ENCODE results near the gene TMEM184C. TPM values are rescaled to one million over a fixed set of nuclear protein-coding genes. Genes with fewer than 3 reads are reported as not detected.
A peak's percentile ranks its signal among the peaks of the same experiment; 100 is the strongest.

Gene TMEM184C
- total and polyA plus RNA-seq, 7 donors = 12.3 to 40.4 (median 18.9) TPM

DNA sequence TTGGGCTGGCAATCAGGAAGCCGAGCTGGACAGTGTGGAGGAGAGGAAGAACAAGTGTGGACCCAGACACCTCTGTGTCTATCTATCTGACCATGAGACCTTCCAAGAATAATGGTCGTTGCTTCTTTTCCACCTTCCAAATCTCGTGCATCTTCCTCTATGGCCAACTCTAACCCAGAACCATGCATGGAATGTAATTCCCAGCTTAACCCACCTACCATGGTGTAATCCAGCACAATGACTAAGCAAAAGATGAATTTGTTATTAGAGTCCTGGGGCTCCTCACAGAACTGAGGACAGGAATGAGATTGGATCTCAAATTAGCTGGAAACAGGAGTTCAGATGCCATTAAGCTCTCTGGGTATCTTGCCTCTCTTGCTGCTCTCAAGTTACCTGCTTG lies 17.4 kb upstream of the TMEM184C start:
- H3K27ac ChIP-seq = no peak overlapping the region
- no peaks in the 10 kb centered on the region for H3K36me3 ChIP-seq (ENCODE audit: insufficient read depth in 1 of 2, low read depth in 1 of 2)
- H3K9me3 ChIP-seq = no peaks in the 10 kb centered on the region
- TF ChIP-seq, protein P1, sequence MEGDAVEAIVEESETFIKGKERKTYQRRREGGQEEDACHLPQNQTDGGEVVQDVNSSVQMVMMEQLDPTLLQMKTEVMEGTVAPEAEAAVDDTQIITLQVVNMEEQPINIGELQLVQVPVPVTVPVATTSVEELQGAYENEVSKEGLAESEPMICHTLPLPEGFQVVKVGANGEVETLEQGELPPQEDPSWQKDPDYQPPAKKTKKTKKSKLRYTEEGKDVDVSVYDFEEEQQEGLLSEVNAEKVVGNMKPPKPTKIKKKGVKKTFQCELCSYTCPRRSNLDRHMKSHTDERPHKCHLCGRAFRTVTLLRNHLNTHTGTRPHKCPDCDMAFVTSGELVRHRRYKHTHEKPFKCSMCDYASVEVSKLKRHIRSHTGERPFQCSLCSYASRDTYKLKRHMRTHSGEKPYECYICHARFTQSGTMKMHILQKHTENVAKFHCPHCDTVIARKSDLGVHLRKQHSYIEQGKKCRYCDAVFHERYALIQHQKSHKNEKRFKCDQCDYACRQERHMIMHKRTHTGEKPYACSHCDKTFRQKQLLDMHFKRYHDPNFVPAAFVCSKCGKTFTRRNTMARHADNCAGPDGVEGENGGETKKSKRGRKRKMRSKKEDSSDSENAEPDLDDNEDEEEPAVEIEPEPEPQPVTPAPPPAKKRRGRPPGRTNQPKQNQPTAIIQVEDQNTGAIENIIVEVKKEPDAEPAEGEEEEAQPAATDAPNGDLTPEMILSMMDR (IDR thresholded peaks at IDR 0.05) = no peak
- H3K27me3 ChIP-seq (ENCODE audit: insufficient read depth in 3 of 3, low read length in 2 of 3) = no peaks in the 10 kb centered on the region
- 64 to 81% (median 65%) methylated on average over 3 of the region's 3 CpGs for WGBS, 3 donors
- intact Hi-C loops (cut with DNase I) = no loop called here
- ATAC-seq (no peak), DNase-seq (no peak)
- no peak overlapping the region for H3K4me3 ChIP-seq
- H3K4me1 ChIP-seq = no peaks in the 10 kb centered on the region

DNA sequence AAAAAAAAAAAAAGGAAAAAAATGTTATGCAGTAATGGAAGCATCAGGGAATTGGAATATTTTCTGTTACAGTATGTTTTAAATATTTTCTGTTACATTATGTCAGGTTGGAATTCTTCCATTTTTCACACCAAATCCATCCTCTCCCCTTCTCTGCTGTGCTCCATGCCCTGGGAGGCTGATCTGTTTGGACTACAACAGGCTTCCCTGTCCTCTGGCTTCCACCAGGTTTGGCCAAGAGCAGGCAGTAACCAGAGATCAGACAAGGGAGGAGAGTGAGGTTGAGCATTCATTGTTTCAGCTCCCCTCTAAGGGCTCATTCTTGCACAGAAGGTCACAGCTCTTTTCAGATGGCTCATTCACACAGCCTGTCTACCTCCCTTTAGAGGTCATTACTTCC lies 11.7 kb upstream of the TMEM184C start:
- ATAC-seq (no peak), DNase-seq (no peak)
- no peaks in the 10 kb centered on the region for H3K36me3 ChIP-seq (ENCODE audit: insufficient read depth in 1 of 2, low read depth in 1 of 2)
- intact Hi-C loops (cut with DNase I) = no loop called here
- no peak overlapping the region for H3K4me3 ChIP-seq
- no peaks in the 10 kb centered on the region for H3K4me1 ChIP-seq
- H3K27ac ChIP-seq = no peak overlapping the region
- no peaks in the 10 kb centered on the region for H3K27me3 ChIP-seq (ENCODE audit: insufficient read depth in 3 of 3, low read length in 2 of 3)
- TF ChIP-seq, protein P1 (IDR thresholded peaks at IDR 0.05) = no peak
- H3K9me3 ChIP-seq = no peaks in the 10 kb centered on the region

DNA sequence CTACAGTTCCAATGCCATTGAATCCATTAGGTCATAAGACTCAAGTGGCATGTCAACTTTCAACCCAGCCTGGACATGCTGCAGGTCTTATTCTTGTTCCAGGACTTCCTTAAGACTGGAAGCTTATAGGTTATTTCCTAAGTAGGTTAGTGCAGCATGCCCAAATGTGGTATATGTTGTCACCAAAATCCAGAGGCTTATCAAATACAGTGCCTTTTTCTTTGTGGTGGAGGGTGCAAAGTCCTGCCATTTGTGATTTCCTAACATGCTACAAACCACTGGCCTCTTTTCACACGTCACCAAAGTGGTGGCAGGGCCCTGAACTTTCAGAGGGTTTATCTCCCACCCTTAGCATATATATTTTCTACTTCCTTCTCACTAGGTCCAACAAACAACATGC lies 9.7 kb upstream of the TMEM184C start:
- TF ChIP-seq, protein P1 (IDR thresholded peaks at IDR 0.05) = no peak
- WGBS, 3 donors = 80 to 96% (median 82%) methylated on average over 1 of the region's 1 CpG
- no peak overlapping the region for H3K4me3 ChIP-seq
- no peak for DNase-seq
- intact Hi-C loops (cut with DNase I) = no loop called here
- H3K27me3 ChIP-seq (ENCODE audit: insufficient read depth in 3 of 3, low read length in 2 of 3) = no peaks in the 10 kb centered on the region
- no peak for ATAC-seq
- no peak overlapping the region for H3K27ac ChIP-seq
- no peaks in the 10 kb centered on the region for H3K36me3 ChIP-seq (ENCODE audit: insufficient read depth in 1 of 2, low read depth in 1 of 2)
- H3K9me3 ChIP-seq = no peaks in the 10 kb centered on the region
- no peaks in the 10 kb centered on the region for H3K4me1 ChIP-seq

DNA sequence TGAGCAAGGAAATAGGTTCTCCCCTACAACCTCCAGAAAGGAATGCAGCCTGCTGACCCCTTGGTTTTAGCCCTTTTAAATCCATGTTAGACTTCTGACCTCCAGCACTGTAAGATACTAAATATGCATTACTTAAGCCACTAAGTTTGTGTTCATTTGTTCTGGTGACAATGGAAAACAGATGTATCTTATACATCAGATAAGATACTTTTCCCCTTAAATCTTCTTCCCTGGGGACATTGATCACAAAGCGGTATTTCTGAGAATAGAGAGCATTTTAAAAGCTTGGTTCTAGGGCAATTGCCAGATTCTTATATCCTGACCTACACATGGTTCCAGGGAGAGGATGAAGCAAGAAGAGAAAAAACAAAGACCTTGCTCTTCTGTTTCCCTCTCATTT lies 6.5 kb upstream of the TMEM184C start:
- ATAC-seq (no peak), DNase-seq (no peak)
- no peaks in the 10 kb centered on the region for H3K27me3 ChIP-seq (ENCODE audit: insufficient read depth in 3 of 3, low read length in 2 of 3)
- no peak overlapping the region for H3K4me3 ChIP-seq
- no peak overlapping the region for H3K27ac ChIP-seq
- no peaks in the 10 kb centered on the region for H3K9me3 ChIP-seq
- intact Hi-C loops (cut with DNase I) = no loop called here
- H3K36me3 ChIP-seq (ENCODE audit: insufficient read depth in 1 of 2, low read depth in 1 of 2) = no peaks in the 10 kb centered on the region
- WGBS, 3 donors = 66 to 77% (median 68%) methylated on average over 1 of the region's 1 CpG
- H3K4me1 ChIP-seq = no peaks in the 10 kb centered on the region
- TF ChIP-seq, protein P1 (IDR thresholded peaks at IDR 0.05) = no peak

DNA sequence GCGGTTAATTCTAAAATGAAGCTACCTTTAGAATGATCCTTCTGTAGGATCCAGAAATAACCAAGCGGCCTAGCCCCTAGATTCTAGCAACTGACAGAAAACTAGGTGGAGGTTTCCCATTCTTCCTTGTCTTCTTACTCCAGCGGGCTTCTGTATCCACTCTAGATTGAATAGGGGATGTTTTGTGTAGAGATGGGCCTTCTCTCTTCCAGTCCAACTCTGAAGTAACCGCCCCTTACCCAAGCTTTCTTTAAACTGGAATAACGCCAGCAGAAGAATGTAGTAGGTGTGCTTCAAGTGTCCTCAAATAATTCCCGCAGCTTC lies 386 bp upstream of the TMEM184C start:
- TF ChIP-seq, protein P1 (IDR thresholded peaks at IDR 0.05) = no peak
- no peaks in the 10 kb centered on the region for H3K27me3 ChIP-seq (ENCODE audit: insufficient read depth in 3 of 3, low read length in 2 of 3)
- H3K36me3 ChIP-seq (ENCODE audit: insufficient read depth in 1 of 2, low read depth in 1 of 2) = peaks cover 0 to 14% of the 10 kb centered on the region in 2 donors
- DNase-seq (no peak), ATAC-seq (no peak)
- WGBS, 3 donors = 28 to 33% (median 29%) methylated on average over 6 of the region's 6 CpGs
- H3K27ac ChIP-seq = peak overlapping the region; percentile 83
- H3K9me3 ChIP-seq = no peaks in the 10 kb centered on the region
- intact Hi-C loops (cut with DNase I) = no loop called here
- H3K4me1 ChIP-seq = peaks cover 27% of the 10 kb centered on the region
- peak overlapping the region; percentile 88 for H3K4me3 ChIP-seq

All from psoas muscle (tissue), 8 donors.